HG02970 (cell line): ENCODE results near the gene NCAM2.

Source experiments
- ATAC-seq: cut with Tn5 transposase; IDR thresholded peaks from one replicate; pipeline ENCODE4 v1.9.1; 2021; ENCODE audit warnings: mild to moderate bottlenecking, moderate library complexity, moderate number of reproducible peaks; ENCODE audit not compliant: unreplicated experiment, low FRiP score

The NCAM2 gene

GRCh38 chr21:21203822-21204339, 205.7 kb downstream of the NCAM2 start:
- no peak for ATAC-seq

- ATAC-seq: no peak
These were observed 206.3 kb downstream of the NCAM2 start for GRCh38 chr21:21204366-21204996.

GRCh38 chr21:21205604-21206003, 207.4 kb downstream of the NCAM2 start:
- no peak for ATAC-seq

GRCh38 chr21:21210552-21210951, 212.3 kb downstream of the NCAM2 start:
- ATAC-seq: no peak

- ATAC-seq: no peak
These were observed 215.1 kb downstream of the NCAM2 start for GRCh38 chr21:21213297-21213696.

GRCh38 chr21:21216047-21216446, 217.8 kb downstream of the NCAM2 start:
- no peak for ATAC-seq

GRCh38 chr21:21226472-21226871, 228.3 kb downstream of the NCAM2 start:
- ATAC-seq: no peak

- ATAC-seq: no peak
These were observed 232.5 kb downstream of the NCAM2 start for GRCh38 chr21:21230672-21231071.

GRCh38 chr21:21231913-21232312, 233.7 kb downstream of the NCAM2 start:
- ATAC-seq: no peak

GRCh38 chr21:21232320-21232719, 234.1 kb downstream of the NCAM2 start:
- ATAC-seq: no peak

GRCh38 chr21:21233051-21233450, 234.8 kb downstream of the NCAM2 start:
- no peak for ATAC-seq

GRCh38 chr21:21236996-21237395, 238.8 kb downstream of the NCAM2 start:
- no peak for ATAC-seq

- no peak for ATAC-seq
These were observed 240.6 kb downstream of the NCAM2 start for GRCh38 chr21:21238629-21239400.

- no peak for ATAC-seq
These were observed 243.2 kb downstream of the NCAM2 start for GRCh38 chr21:21241391-21241790.

GRCh38 chr21:21246007-21246406, 247.8 kb downstream of the NCAM2 start:
- no peak for ATAC-seq

- no peak for ATAC-seq
These were observed 249.2 kb downstream of the NCAM2 start for GRCh38 chr21:21247424-21247823.

GRCh38 chr21:21262048-21262447, 263.8 kb downstream of the NCAM2 start:
- no peak for ATAC-seq

- no peak for ATAC-seq
These were observed 269.9 kb downstream of the NCAM2 start for GRCh38 chr21:21268061-21268471.

GRCh38 chr21:21268885-21269284, 270.7 kb downstream of the NCAM2 start:
- no peak for ATAC-seq

- no peak for ATAC-seq
These were observed 281.1 kb downstream of the NCAM2 start for GRCh38 chr21:21279193-21279901.

GRCh38 chr21:21283810-21284209, 285.6 kb downstream of the NCAM2 start:
- ATAC-seq: no peak
